ENCODE results near the gene KIF1B.
"Not testable (repeated sequence)": the region's sequence is repeated elsewhere in the genome, so short reads cannot be mapped to it uniquely, and the experiment has no call there.

Gene KIF1B

DNA sequence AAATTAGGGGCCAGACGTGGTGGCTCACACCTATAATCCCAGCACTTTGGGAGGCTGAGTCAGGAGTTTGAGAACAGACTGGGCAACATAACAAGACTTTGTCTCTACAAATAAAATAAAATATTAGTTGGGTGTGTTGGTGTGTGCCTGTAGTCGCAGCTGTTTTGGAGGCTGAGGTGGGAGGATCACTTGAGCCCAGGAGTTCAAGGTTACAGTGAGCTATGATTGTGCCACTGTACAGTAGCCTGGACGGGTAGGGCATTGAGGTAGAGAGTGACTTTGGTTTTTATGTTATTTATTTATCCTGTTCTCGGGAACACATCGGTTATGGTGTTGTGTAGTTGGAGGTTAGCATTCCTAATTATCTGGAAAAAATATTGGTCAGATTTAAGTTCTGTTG, 19.5 kb downstream of the KIF1B start:
- DNase-seq (ENCODE audit: low read depth in 2 of 3, low spot score in 1 of 3): no peak

DNA sequence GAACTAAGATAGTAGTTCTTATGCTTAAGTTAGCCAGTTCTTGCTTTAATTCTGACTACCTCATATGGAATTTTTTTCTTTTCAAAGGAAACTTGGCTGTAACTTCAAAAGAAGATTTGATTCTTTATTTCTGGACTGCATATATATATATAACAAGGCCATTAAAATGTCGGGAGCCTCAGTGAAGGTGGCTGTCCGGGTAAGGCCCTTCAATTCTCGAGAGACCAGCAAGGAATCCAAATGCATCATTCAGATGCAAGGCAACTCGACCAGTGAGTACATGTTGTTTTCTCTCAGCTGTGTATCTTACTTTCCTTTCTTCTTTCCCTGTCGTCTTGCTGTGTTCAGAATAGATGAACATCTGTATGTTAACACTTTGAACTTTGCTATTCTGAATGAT, 21.8 kb downstream of the KIF1B start:
- DNase-seq (ENCODE audit: low read depth in 2 of 3, low spot score in 1 of 3): no peak

- no peak for DNase-seq (ENCODE audit: low read depth in 2 of 3, low spot score in 1 of 3)
Measured at GRCh38 chr1:10236405-10237156, 26.2 kb downstream of the KIF1B start.

DNA sequence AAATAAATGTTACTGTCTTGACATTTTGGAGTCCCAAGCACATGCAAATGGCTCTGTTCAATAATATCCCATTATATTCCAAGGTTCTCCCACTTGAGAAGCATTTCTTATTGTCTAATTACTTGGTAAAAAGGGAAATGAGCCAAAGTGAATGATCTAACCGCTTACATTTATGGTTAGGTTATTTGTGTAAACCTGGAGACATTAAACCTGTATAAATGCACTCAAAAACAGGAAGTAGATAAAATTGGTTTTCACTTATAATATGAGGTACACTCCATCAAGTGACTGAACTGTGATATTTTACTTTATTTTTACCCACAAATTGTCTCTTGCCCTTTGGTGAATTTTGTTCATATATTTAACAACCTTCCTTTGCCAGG, 26.8 kb downstream of the KIF1B start:
- no peak for DNase-seq (ENCODE audit: low read depth in 2 of 3, low spot score in 1 of 3)

- DNase-seq (ENCODE audit: low read depth in 2 of 3, low spot score in 1 of 3): no peak
Measured at GRCh38 chr1:10242135-10242534, 31.8 kb downstream of the KIF1B start.

DNA sequence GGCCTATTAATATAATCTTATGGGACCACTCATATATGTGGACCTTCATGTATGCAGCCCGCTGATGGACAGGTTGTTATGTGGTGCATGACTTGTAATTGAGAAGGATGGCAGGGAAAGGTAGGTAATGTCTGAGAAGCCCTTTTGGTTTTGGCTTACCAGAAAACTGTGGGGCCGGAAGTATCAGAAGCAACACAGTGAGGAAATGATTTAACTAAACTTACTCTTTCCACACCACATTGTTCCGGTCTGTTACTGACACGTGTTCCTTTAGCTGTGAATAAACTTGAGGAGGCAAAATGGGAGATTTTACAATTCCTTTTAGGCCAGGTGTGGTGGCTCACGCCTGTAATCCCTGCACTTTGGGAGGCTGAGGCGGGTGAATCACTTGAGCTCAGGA, 32.4 kb downstream of the KIF1B start:
- DNase-seq (ENCODE audit: low read depth in 2 of 3, low spot score in 1 of 3): no peak

DNA sequence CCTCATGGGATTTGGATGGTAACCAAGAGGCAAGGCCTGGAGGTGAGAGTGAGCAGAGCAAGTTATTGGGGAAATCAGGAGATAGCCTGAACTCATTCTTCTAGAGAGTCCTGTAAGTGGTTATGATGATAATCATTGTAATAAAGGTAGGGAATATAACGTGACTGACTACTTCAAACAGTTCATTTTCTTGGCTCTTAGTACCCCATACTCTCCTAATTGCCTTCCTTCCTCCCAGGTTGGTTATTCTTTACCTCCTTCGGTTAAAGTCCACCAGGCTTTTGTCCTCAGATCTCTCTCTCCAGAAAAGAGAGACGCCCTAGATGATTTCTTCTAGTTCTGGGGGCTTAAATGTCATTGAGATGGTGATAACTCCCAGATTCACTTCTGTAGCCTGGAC, 35.3 kb downstream of the KIF1B start:
- DNase-seq (ENCODE audit: low read depth in 2 of 3, low spot score in 1 of 3): no peak

DNA sequence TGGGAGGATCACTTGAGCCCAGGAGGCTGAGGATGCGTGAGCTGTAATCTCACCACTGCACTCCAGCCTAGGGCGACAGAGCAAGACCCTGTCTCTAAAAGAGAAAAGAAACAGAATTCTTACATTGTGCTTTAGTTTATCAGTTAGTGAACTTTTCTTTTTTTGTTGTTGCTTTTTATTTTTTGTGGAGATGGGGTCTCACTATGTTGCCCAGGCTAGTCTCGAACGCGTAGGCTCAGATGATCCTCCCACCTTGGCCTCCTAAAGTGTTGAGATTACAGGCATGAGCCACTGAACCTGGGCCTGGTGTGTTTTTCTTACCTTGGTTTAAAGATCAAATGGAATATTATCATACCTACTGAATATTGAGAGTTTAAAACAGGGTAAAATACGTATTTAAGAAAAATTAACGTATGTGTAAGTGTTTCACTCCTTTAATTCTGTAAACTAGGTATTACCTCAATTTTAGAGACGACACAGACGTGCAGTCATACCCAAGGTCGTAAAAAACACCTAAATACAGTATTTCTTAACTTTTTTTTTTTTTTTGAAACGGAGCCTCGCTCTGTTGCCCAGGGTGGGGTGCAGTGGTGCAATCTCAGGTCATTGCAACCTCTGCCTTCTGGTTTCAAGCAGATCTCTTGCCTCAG, 39.6 kb downstream of the KIF1B start:
- DNase-seq (ENCODE audit: low read depth in 2 of 3, low spot score in 1 of 3): no peak

GRCh38 chr1:10250663-10251062, 40.3 kb downstream of the KIF1B start:
- no peak for DNase-seq (ENCODE audit: low read depth in 2 of 3, low spot score in 1 of 3)

DNA sequence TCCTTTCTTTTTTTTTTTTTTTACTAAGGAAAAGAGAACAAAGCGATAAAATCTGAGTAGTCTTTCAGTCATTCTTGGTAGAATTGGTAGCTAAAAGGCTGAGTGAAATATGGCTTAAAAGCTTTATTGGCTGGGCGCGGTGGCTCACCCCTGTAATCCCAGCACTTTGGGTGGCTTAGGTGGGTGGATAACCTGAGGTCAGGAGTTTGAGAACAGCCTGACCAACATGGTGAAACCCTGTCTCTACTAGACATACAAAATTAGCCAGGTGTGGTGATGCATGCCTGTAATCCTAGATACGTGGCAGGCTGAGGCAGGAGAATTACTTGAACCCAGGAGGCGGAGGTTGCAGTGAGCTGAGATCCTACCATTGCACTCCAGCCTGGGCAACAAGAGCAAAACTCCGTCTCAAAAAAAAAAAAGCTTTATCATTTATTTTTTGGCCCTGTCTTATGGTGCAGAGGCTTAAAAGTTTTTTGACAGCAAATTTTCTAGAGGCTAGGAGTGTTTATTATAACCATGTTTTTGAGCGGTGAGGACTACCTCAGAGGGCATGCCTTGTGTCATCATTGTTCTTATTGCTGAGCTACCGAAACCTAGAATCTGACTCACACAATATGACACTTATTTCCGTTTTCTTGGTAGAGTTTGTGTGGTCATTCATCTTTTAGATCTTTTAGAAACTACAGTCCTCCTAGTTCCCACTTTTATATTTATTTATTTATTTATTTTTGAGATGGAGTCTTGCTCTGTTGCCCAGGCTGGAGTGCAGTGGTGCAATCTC, 41.1 kb downstream of the KIF1B start:
- DNase-seq (ENCODE audit: low read depth in 2 of 3, low spot score in 1 of 3): not testable (repeated sequence)

GRCh38 chr1:10252508-10252907, 42.1 kb downstream of the KIF1B start:
- DNase-seq (ENCODE audit: low read depth in 2 of 3, low spot score in 1 of 3): no peak

DNA sequence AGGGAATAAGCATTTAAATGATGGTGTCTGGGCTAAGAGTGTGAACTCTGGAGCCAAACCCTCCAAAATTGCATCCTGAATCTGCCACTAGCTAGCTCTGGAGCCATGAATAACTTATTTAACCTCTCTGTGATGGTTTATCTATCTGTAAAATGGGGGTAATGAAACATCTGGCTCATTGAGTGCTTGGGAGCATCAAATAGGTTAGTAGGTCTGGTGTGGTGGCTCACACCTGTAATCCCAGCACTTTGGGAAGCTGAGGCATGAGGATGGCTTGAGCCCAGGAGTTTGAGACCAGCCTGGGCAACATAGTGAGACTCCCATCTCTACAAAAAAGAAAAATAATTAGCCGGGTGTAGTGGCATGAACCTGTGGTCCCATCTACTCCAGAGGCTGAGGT, 42.8 kb downstream of the KIF1B start:
- no peak for DNase-seq (ENCODE audit: low read depth in 2 of 3, low spot score in 1 of 3)

DNA sequence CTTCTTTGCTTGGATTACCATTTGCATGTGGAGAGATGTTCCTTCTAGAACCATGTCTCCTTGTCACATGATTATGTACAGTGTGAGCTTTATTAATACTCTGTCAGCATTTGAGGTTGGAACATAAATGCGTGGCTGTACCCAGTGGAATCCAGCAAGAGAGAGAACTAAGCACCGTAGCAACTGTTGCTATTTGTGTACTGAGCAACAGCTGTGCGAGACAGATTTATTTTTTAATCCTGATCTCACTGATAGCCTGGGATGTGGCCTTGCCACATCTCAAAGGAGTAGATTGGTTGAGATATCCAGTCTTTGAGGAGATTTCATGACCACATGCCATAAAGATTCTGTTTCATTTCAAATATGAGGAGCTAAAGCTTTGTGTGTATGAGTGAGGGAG, 43.4 kb downstream of the KIF1B start:
- no peak for DNase-seq (ENCODE audit: low read depth in 2 of 3, low spot score in 1 of 3)

- DNase-seq (ENCODE audit: low read depth in 2 of 3, low spot score in 1 of 3): no peak
Measured at GRCh38 chr1:10257851-10258250, 47.5 kb downstream of the KIF1B start.

- not testable (repeated sequence) for DNase-seq (ENCODE audit: low read depth in 2 of 3, low spot score in 1 of 3)
Measured at GRCh38 chr1:10259547-10259946, 49.2 kb downstream of the KIF1B start.

GRCh38 chr1:10263450-10264082, 53.2 kb downstream of the KIF1B start:
- DNase-seq (ENCODE audit: low read depth in 2 of 3, low spot score in 1 of 3): no peak

GRCh38 chr1:10265027-10265426, 54.7 kb downstream of the KIF1B start:
- no peak for DNase-seq (ENCODE audit: low read depth in 2 of 3, low spot score in 1 of 3)

DNA sequence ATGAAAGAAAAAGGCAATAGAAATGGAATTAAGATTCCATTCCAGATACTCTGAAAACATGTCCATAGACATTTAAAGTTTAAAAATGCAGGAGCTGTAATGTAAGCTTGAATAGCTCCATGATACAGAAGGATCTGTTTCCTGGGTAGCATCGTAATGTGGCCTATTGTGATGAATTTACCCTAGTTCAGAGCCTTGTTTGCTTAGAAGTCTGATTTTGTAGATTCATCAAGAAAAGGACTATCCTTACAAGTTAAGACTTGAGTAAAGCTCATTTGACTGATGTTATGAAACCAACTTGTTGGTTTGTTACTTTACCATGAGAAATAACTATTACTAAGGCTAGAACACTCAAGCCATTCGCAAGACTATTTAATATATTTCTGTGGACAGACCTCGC, 55.5 kb downstream of the KIF1B start:
- no peak for DNase-seq (ENCODE audit: low read depth in 2 of 3, low spot score in 1 of 3)

- DNase-seq (ENCODE audit: low read depth in 2 of 3, low spot score in 1 of 3): no peak
Measured at GRCh38 chr1:10267319-10267718, 56.9 kb downstream of the KIF1B start.

GRCh38 chr1:10267921-10268320, 57.6 kb downstream of the KIF1B start:
- DNase-seq (ENCODE audit: low read depth in 2 of 3, low spot score in 1 of 3): no peak

DNA sequence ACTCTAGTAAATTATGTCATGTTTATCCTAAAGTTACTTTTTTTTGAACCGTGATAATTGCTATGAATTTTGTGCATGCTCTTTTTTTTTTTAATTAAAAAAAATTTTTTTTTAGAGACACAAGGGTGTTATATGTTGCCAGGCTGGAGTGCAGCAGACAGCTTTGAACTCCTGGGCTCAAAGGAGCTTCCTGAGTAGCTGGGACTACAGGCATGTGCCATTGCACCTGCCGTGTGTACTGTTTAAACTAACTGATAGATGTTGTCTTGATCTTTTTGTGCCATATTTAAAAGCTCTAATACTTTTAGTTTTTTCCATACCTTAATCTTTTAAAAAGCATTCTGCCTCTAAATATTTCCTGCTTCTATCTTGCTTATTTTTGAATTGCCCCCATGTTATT, 60.7 kb downstream of the KIF1B start:
- DNase-seq (ENCODE audit: low read depth in 2 of 3, low spot score in 1 of 3): no peak

- no peak for DNase-seq (ENCODE audit: low read depth in 2 of 3, low spot score in 1 of 3)
Measured at GRCh38 chr1:10271869-10272268, 61.5 kb downstream of the KIF1B start.
